ENCODE results near the gene TMEM203.
A peak's percentile ranks its signal among the peaks of the same experiment; 100 is the strongest.

Gene TMEM203

GRCh38 chr9:137229903-137230704 lies 24.7 kb upstream of the TMEM203 start:
- ChIA-PET CTCF (interaction anchor here (0.8 to 4.4 kb wide), 7 partner anchors 7 to 183 kb away, joined by 3 to 28 read pairs (median 3); no protein-coding TSS in a partner anchor), POLR2A (interaction anchor here (0.9 to 1.5 kb wide), 2 partner anchors 10 to 11 kb away, joined by 4 to 8 read pairs; partner anchors contain the start of gene TUBB4B)
- TF ChIP-seq CTCF (IDR thresholded peaks at IDR 0.05; ENCODE audit: insufficient read depth, low read length, missing control alignments), result no peak
- H3K4me3 ChIP-seq (ENCODE audit: low read depth, low read length), result no peak overlapping the region
- DNase-seq (ENCODE audit: low read depth, low spot score), result no peak

GRCh38 chr9:137228968-137229896 lies 23.8 kb upstream of the TMEM203 start:
- H3K4me3 ChIP-seq (ENCODE audit: low read depth, low read length), result no peak overlapping the region
- no peak for TF ChIP-seq CTCF (IDR thresholded peaks at IDR 0.05; ENCODE audit: insufficient read depth, low read length, missing control alignments)
- no peak for DNase-seq (ENCODE audit: low read depth, low spot score)
- ChIA-PET CTCF (interaction anchor here (0.8 to 4.4 kb wide), 7 partner anchors 8 to 184 kb away, joined by 3 to 28 read pairs (median 3); no protein-coding TSS in a partner anchor), POLR2A (interaction anchor here (0.9 kb wide), 1 partner anchor 12 kb away, joined by 4 read pairs; the partner anchor contains the start of gene TUBB4B)

GRCh38 chr9:137228506-137228967 lies 23.1 kb upstream of the TMEM203 start:
- DNase-seq (ENCODE audit: low read depth, low spot score), result no peak
- no peak overlapping the region for H3K4me3 ChIP-seq (ENCODE audit: low read depth, low read length)
- POLR2A ChIA-PET, result no interaction called here
- no peak for TF ChIP-seq CTCF (IDR thresholded peaks at IDR 0.05; ENCODE audit: insufficient read depth, low read length, missing control alignments)
- CTCF ChIA-PET, result interaction anchor here (0.8 to 6.6 kb wide), 14 partner anchors 9 to 184 kb away, joined by 3 to 139 read pairs (median 8); partner anchors contain the start of genes ANAPC2, DPP7, NELFB and NPDC1

- no peak overlapping the region for H3K4me3 ChIP-seq (ENCODE audit: low read depth, low read length)
- DNase-seq (ENCODE audit: low read depth, low spot score), result no peak
- ChIA-PET CTCF (interaction anchor here (0.8 to 6.6 kb wide), 26 partner anchors 9 to 193 kb away, joined by 3 to 139 read pairs (median 5); partner anchors contain the start of genes ANAPC2, DPP7, NELFB and NPDC1), POLR2A (interaction anchor here (1.0 to 2.5 kb wide), 5 partner anchors 13 to 181 kb away, joined by 3 to 14 read pairs (median 4); partner anchors contain the start of genes ANAPC2, SSNA1 and TUBB4B)
- TF ChIP-seq CTCF (IDR thresholded peaks at IDR 0.05; ENCODE audit: insufficient read depth, low read length, missing control alignments), result no peak
Observed at GRCh38 chr9:137227853-137228505, 22.5 kb upstream of the TMEM203 start.

- CTCF ChIA-PET, result interaction anchor here (0.9 to 6.6 kb wide), 27 partner anchors 8 to 192 kb away, joined by 3 to 139 read pairs (median 5); partner anchors contain the start of genes ANAPC2, DPP7, NPDC1 and SAPCD2
- DNase-seq (ENCODE audit: low read depth, low spot score), result no peak
- POLR2A ChIA-PET, result interaction anchor here (1.0 to 2.5 kb wide), 5 partner anchors 13 to 181 kb away, joined by 3 to 14 read pairs (median 4); partner anchors contain the start of genes ANAPC2, SSNA1 and TUBB4B
- peak; percentile 93 for TF ChIP-seq CTCF (IDR thresholded peaks at IDR 0.05; ENCODE audit: insufficient read depth, low read length, missing control alignments)
- H3K4me3 ChIP-seq (ENCODE audit: low read depth, low read length), result no peak within 1 kb of the TSS
Observed at GRCh38 chr9:137227054-137227852, 21.8 kb upstream of the TMEM203 start, which contains the start of gene RNF224. TSS of gene RNF224 (plus strand) at chr9:137227502. CDS start at chr9:137228336, 834 bp downstream.
